ENCODE results near the gene ZNF485.
"Not testable (repeated sequence)": the region's sequence is repeated elsewhere in the genome, so short reads cannot be mapped to it uniquely, and the experiment has no call there.

Gene ZNF485

DNA sequence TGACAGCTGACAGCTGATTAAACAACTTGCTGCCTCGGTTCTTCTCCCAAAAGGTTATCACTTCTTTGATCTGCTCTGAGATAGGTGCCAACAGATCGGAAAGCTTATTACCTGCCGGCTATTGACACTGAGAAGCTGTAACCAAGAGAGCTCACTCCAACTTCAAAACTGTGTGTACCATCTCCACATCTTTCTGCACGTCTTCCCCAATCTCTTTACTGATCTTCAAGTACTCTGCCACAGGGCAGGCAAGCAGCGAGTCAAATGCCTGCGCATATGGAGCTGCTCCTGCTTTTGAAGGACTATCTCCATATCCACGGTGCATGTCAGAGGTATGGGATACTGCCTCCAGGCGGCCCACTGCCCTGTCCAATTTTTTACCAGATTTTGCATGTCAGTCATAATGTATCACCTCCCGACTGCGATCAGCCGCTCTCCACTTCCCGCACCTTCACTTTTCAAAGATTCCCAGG, 352 bp upstream of the ZNF485 start:
- no peak for DNase-seq (ENCODE audit: low spot score)

DNA sequence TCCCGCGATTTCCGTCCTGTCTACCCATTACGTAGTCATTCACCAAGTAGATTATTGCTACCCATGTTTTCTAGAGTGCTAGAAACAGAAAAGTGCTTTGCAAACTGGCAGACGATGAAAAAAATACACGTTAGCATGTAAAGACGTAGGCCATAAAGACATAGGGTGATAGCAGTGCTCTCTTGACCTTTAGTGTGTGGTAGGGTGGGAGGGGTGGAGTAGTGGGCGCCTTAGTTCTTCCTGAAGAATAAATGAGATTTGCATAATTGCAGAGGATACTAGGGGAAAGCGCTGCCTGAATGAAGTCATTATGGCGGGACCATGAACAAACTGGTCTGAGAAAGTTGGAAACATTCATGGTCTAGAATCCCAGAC, 948 bp downstream of the ZNF485 start:
- no peak for DNase-seq (ENCODE audit: low spot score)

GRCh38 chr10:43610636-43611035, 4.4 kb downstream of the ZNF485 start:
- no peak for DNase-seq (ENCODE audit: low spot score)

- DNase-seq (ENCODE audit: low spot score), result no peak
Observed at GRCh38 chr10:43616697-43617370, 10.6 kb downstream of the ZNF485 start.

DNA sequence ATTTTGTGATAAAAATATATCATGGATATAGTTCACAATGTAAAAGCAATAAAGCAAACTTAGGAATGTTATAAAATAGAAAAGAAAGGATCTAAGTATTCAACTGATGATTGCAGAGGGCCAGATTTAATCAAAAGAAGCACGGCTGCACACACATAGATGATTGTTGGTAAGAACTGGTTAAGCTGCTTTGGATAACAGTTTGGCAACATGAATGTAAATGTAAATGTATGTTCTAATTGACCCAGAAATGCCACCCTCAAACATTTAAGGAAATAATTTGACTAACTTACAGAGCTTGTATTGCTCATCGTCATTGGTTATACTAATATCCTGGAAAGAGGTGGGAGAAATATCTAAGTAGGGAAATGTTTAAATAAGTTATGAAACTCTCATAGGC, 13.1 kb downstream of the ZNF485 start:
- DNase-seq (ENCODE audit: low spot score), result no peak

GRCh38 chr10:43622038-43622437, 15.8 kb downstream of the ZNF485 start:
- no peak for DNase-seq (ENCODE audit: low spot score)

DNA sequence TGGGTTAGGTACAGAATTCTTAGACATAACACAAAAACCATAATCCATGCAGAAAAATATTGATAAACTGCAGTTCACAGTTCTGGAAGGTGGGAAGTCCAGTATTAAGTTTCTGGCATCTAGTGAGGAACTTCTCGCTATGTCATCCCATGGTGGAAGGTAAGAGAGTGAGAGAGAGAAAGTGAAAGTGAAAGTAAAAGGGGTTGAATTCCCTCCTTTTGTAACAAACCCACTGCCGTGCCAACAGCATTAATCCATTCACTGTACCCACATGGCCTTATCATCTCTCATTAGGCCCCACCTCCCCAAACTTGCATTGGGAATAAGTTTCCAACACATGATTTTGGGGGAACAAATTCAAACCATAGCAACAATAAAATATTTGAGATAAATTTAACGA, 17.1 kb downstream of the ZNF485 start:
- DNase-seq (ENCODE audit: low spot score), result no peak

- no peak for DNase-seq (ENCODE audit: low spot score)
Observed at GRCh38 chr10:43627942-43628341, 21.7 kb downstream of the ZNF485 start.

GRCh38 chr10:43628956-43629355, 22.7 kb downstream of the ZNF485 start:
- DNase-seq (ENCODE audit: low spot score), result no peak

- DNase-seq (ENCODE audit: low spot score), result not testable (repeated sequence)
Observed at GRCh38 chr10:43635816-43636215, 29.6 kb downstream of the ZNF485 start.

- no peak for DNase-seq (ENCODE audit: low spot score)
Observed at GRCh38 chr10:43640603-43641002, 34.4 kb downstream of the ZNF485 start.

DNA sequence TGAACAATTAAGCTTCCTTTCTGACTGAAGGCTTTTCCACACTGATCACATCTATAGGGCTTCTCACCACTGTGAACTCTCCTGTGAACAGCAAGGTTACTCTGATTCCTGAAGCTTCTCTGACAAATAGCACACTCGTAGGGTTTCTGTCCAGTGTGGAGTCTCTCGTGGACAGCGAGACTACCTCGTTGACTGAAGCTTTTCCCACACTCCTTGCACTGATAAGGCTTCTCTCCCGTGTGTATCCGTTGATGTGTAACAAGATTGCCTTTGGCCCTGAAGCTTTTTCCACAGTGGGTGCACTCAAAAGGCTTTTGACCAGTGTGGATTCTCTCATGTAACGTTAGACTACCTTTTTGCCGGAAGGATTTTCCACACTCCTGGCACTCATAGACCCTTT, 38.0 kb downstream of the ZNF485 start:
- DNase-seq (ENCODE audit: low spot score), result no peak

- DNase-seq (ENCODE audit: low spot score), result no peak
Observed at GRCh38 chr10:43645866-43646265, 39.6 kb downstream of the ZNF485 start.

DNA sequence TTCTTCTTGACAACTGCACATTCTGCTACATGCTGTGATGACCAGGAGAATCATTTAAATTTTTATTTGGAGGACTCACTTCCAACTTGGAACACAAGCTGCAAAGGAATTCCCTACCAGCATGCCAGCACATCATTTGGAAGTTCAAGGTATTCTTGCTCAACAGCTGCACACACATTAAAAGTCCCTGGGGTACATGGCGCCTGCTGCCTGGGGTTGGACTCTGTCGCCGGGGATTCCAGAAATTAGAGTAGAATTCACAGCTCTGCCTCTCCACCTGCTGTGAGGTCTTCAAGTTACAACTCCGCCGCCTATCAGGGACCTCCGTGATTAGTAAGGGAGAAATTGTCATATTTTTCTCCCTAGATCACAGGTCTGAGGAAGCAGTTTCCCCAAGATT, 41.3 kb downstream of the ZNF485 start:
- DNase-seq (ENCODE audit: low spot score), result no peak

DNA sequence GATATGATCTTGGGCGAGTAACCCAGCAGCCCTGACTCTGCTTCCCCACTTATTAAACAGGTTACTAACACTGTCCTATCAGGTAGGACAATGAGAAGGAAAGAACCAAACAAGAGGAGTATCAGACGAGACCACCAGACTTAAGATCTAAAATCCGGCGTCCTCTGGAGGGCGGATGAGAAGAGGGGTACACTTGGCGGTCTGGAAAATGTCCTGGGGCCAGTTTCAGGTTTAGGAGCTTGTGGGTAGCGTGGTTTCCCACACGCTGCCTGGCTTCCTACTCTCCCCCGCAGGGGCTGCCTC, 41.8 kb downstream of the ZNF485 start:
- DNase-seq (ENCODE audit: low spot score), result no peak

GRCh38 chr10:43648398-43649184, 42.4 kb downstream of the ZNF485 start, which contains the start of gene ZNF32:
ZNF32 (minus strand) TSS chr10:43648881; CDS start chr10:43646133, 2,748 bp downstream.
- DNase-seq (ENCODE audit: low spot score), result peak; percentile 87

DNA sequence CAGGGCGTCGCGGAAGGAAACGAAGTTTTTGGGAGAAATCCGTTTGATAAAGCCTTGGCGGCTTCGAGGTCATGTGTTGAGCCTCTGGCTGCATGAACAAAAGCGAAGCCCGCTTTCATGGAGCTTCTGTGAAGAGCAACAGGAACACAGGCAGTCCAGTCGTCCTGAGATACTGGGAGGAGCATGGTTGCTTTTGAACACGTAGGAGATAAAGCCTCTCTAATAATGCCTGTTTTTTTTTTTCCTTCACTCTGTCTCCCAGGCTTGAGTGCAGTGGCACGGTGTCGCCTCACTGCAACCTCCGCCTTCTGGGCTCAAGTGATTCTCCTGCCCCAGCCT, 42.9 kb downstream of the ZNF485 start:
- no peak for DNase-seq (ENCODE audit: low spot score)

DNA sequence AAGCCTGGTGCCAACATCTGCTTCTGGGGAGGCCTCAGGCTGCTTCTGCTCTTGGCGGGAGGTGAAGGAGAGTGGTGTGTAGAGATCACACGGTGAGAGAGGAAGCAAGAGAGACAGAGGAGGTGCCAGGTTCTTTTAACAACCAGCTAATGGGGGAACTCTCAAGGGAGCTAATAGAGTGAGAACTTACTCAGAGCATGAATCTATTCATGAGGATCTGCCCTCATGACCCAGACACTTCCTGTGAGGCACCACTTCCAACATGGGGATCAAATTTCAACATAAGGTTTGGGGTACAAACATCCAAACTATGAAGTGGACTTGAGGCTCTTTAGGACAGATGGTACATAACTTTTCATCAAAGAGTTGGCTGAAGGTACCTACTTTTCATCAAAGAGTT, 47.5 kb downstream of the ZNF485 start:
- DNase-seq (ENCODE audit: low spot score), result no peak

DNA sequence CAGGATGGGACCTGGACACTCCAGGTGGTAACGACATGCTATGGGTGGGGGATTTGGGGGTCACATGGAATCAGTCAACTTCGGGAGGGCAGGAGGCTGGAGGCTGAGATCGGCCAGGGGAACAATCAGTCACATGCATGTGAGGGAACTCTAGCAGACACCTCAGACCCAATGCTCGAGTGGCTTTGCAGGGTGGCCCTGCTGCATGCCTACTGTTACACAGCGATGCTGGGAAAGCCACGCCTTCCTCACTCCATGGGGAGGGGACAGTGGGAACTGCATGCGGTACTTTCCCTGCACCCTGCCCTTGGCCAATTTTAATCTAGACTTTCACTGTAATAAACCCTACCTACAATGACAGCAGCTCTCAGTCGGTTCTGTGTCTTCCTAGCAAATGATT, 49.1 kb downstream of the ZNF485 start:
- DNase-seq (ENCODE audit: low spot score), result no peak

GRCh38 chr10:43658227-43658626, 52.0 kb downstream of the ZNF485 start:
- no peak for DNase-seq (ENCODE audit: low spot score)

DNA sequence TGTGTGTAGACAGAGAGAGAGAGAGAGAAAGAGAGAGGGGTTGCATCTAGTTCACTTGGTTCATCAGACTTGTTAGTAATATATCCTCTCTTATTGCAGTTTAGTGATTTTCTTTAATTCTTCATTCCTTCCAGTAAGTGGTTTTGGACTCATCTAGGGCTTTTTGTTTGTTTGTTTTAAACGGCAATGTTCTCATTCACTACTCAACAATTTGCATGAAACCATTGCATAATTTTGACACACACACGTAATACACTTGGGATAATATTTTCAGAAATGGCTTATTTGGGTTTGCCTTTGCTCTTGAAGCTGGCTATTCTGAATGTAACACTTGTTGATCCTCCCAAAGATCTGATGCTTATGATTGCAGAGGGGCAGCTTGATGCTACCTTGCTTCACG, 58.8 kb downstream of the ZNF485 start:
- DNase-seq (ENCODE audit: low spot score), result no peak

DNA sequence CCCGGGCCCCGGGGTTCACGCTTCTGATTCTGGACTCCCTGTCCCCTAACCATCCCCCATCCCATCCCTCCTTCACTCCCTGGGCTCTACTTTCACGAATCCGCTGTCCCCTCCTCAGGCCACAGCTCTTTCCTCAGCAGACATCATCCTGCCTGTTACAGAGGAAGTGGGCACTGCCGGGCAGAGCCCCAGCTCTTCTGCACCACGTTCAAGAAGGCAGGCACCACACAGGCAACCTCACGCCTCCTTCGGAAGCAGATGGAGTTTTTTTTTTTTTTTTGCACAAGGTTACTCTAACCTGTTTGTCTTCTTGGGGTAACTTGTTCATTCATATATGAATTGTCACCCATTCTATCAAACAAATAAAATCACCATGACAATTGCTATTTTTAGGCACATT, 60.3 kb downstream of the ZNF485 start:
- DNase-seq (ENCODE audit: low spot score), result no peak

- DNase-seq (ENCODE audit: low spot score), result peak; percentile 83
Observed at GRCh38 chr10:43667317-43667731, 61.1 kb downstream of the ZNF485 start.
